IMR-90 (cell line): ENCODE measurements around the gene KAZALD1. TPM values are rescaled to one million over a fixed set of nuclear protein-coding genes. Genes with fewer than 3 reads are reported as not detected.

Source experiments
- ATAC-seq: fragments of 200-7000 bp; cut with Tn5 transposase; 2 replicates; pipeline ENCODE4 v1.9.1; 2020; ENCODE audit warnings: low read depth, mild to moderate bottlenecking, moderate library complexity
- BruUV-seq: library from RNA; stranded (reverse); fragments of 400-500 nt; replicated peaks from 2 replicates; lab custom pipeline; 2021; lab: Mats Ljungman, UMichigan
- CTCF ChIA-PET: fragments of 300-600 bp; formaldehyde crosslinking; extraction: SDS; loops from one replicate; lab custom pipeline; 2021; ENCODE audit warnings: antibody characterized with exemption; lab: Yijun Ruan, JAX
- POLR2A ChIA-PET: fragments of 300-600 bp; sonication (Branson Sonifier 250); formaldehyde crosslinking; loops from one replicate; lab custom pipeline; 2022; ENCODE audit warnings: antibody characterized with exemption; ENCODE audit not compliant: unreplicated experiment; lab: Charles Lee
- DNase-seq: peaks from one replicate; pipeline ENCODE4 v3.0.0; 2013
- H2AFZ ChIP-seq: replicated peaks from 2 replicates; pipeline ENCODE3; 2013; ENCODE audit warnings: low read length, mild to moderate bottlenecking; ENCODE audit not compliant: poor library complexity
- H2AK5ac ChIP-seq: 2 replicates; pipeline ENCODE4 v1.6.1; 2013; ENCODE audit warnings: low read depth, low read length, inconsistent platforms
- H2AK9ac ChIP-seq: replicated peaks from 2 replicates; pipeline ENCODE3; 2013; ENCODE audit warnings: mild to moderate bottlenecking, low read depth, low read length, moderate library complexity; ENCODE audit not compliant: poor library complexity
- H2BK120ac ChIP-seq: 2 replicates; pipeline ENCODE4 v1.6.1; 2013; ENCODE audit warnings: low read depth, low read length, inconsistent platforms
- H2BK15ac ChIP-seq: 3 replicates; pipeline ENCODE4 v1.6.1; 2013; ENCODE audit warnings: low read depth, low read length, inconsistent platforms
- H2BK20ac ChIP-seq: 2 replicates; pipeline ENCODE4 v1.6.1; 2013; ENCODE audit warnings: low read depth, mild to moderate bottlenecking, inconsistent platforms, low read length, moderate library complexity
- H2BK5ac ChIP-seq: 2 replicates; pipeline ENCODE4 v1.6.1; 2013; ENCODE audit warnings: mild to moderate bottlenecking, low read depth, low read length, inconsistent platforms; ENCODE audit not compliant: poor library complexity, severe bottlenecking
- H3K14ac ChIP-seq: replicated peaks from 2 replicates; pipeline ENCODE4 v1.6.1; 2013; ENCODE audit warnings: low read depth, low read length, inconsistent platforms
- H3K18ac ChIP-seq: 2 replicates; pipeline ENCODE4 v1.6.1; 2013; ENCODE audit warnings: low read depth, low read length, control low read depth
- H3K23ac ChIP-seq: 2 replicates; pipeline ENCODE4 v1.6.1; 2013; ENCODE audit warnings: low read depth, low read length, inconsistent platforms
- H3K27ac ChIP-seq: 2 replicates; pipeline ENCODE4 v1.5.1; 2013; ENCODE audit warnings: mild to moderate bottlenecking, control low read depth, low read length; ENCODE audit not compliant: insufficient read depth
- H3K27me3 ChIP-seq: 2 replicates; pipeline ENCODE4 v1.6.1; 2013; ENCODE audit warnings: low read length; ENCODE audit not compliant: control insufficient read depth, insufficient read depth
- H3K36me3 ChIP-seq: 2 replicates; pipeline ENCODE4 v1.6.1; 2013; ENCODE audit warnings: low read length, mixed read lengths; ENCODE audit not compliant: control insufficient read depth, insufficient read depth
- H3K4ac ChIP-seq: 2 replicates; pipeline ENCODE4 v1.6.1; 2013; ENCODE audit warnings: low read depth, low read length, inconsistent platforms
- H3K4me1 ChIP-seq: 2 replicates; pipeline ENCODE4 v1.6.1; 2013; ENCODE audit warnings: low read length, mixed read lengths; ENCODE audit not compliant: control insufficient read depth, insufficient read depth
- H3K4me2 ChIP-seq: 2 replicates; pipeline ENCODE4 v1.6.1; 2013; ENCODE audit warnings: low read depth, mild to moderate bottlenecking, control low read depth, low read length, moderate library complexity
- H3K4me3 ChIP-seq: 2 replicates; pipeline ENCODE4 v1.5.1; 2013; ENCODE audit warnings: low read depth, mild to moderate bottlenecking, control low read depth, low read length, moderate library complexity; ENCODE audit not compliant: insufficient read depth
- H3K56ac ChIP-seq: 2 replicates; pipeline ENCODE4 v1.6.1; 2013; ENCODE audit warnings: low read length, inconsistent platforms; ENCODE audit not compliant: insufficient read depth; ENCODE audit errors: extremely low read depth
- H3K79me1 ChIP-seq, 2 experiments: 2 replicates each; pipeline ENCODE4 v1.6.1; 2013; ENCODE audit warnings: low read length in 2 of 2, inconsistent platforms in 1 of 2, low read depth in 1 of 2
- H3K9ac ChIP-seq: 2 replicates; pipeline ENCODE4 v1.6.1; 2013; ENCODE audit warnings: low read depth, low read length, control low read depth
- H3K9me1 ChIP-seq: 2 replicates; pipeline ENCODE4 v1.6.1; 2013; ENCODE audit warnings: low read length, inconsistent platforms; ENCODE audit not compliant: insufficient read depth
- H3K9me3 ChIP-seq: 2 replicates; pipeline ENCODE4 v1.6.1; 2013; ENCODE audit warnings: low read length; ENCODE audit not compliant: control insufficient read depth, insufficient read depth
- H4K20me1 ChIP-seq: 2 replicates; pipeline ENCODE4 v1.6.1; 2013; ENCODE audit warnings: low read length, inconsistent platforms; ENCODE audit not compliant: insufficient read depth
- H4K5ac ChIP-seq: 2 replicates; pipeline ENCODE4 v1.6.1; 2013; ENCODE audit warnings: mild to moderate bottlenecking, low read depth, low read length, control low read depth
- H4K8ac ChIP-seq, 2 experiments: 2 replicates each; pipeline ENCODE4 v1.6.1; 2013; ENCODE audit warnings: low read depth in 2 of 2, low read length in 2 of 2, control low read depth in 1 of 2, inconsistent platforms in 1 of 2
- H4K91ac ChIP-seq: 2 replicates; pipeline ENCODE4 v1.6.1; 2013; ENCODE audit warnings: low read depth, low read length, inconsistent platforms; ENCODE audit not compliant: insufficient read depth
- BHLHE40 ChIP-seq: fragments of 150-350 bp; IDR thresholded peaks from 2 replicates; pipeline ENCODE4 v1.6.1; 2016; ENCODE audit warnings: mild to moderate bottlenecking, low read depth, low read length
- MXI1 ChIP-seq: IDR thresholded peaks from 2 replicates; pipeline ENCODE4 v1.6.1; 2012; ENCODE audit warnings: low read depth, mild to moderate bottlenecking, low read length, moderate library complexity, borderline replicate concordance
- RAD21 ChIP-seq: IDR thresholded peaks from 2 replicates; pipeline ENCODE4 v1.6.1; 2012; ENCODE audit warnings: low read length, improper control_type of control experiment
- WGBS, 2 experiments: methylation state at CpG; one replicate each; pipeline versions ENCODE4 v1.1.5 to v1.1.7; 2013; ENCODE audit warnings: missing lambda C conversion rate in 2 of 2; ENCODE audit not compliant: insufficient read length in 1 of 2; ENCODE audit errors: extremely low coverage in 2 of 2; 5-methylcytosine and 5-hydroxymethylcytosine counted together
- dilution Hi-C: fragments of 300-500 bp; cut with HindIII; formaldehyde crosslinking; loops from one replicate; pipeline ENCODE4 v1.14.3; 2018; ENCODE audit warnings: low sequenced_read_pairs; ENCODE audit not compliant: unreplicated experiment
- in situ Hi-C: fragments of 300-500 bp; cut with MboI; formaldehyde crosslinking; loops from 3 replicates; pipeline ENCODE4 v1.14.3; 2019; ENCODE audit warnings: low sequenced_read_pairs, inconsistent platforms, mixed read lengths
- intact Hi-C: fragments of 100-400 bp; cut with micrococcal nuclease; formaldehyde crosslinking; loops from 2 replicates; pipeline ENCODE4 v1.10.0; 2022
- polyA plus RNA-seq, 3 experiments: library from polyadenylated mRNA; depleted of rRNA; stranded (reverse); fragments of >200 nt; gene quantifications; 2 replicates each; pipeline ENCODE4 v1.2.3, GENCODE V29; 2012; ENCODE audit warnings: low replicate concordance in 1 of 3
- total RNA-seq: library from RNA; depleted of rRNA; stranded (reverse); fragments of >200 nt; gene quantifications from 2 replicates; pipeline ENCODE4 v1.2.3, GENCODE V29; 2012

The KAZALD1 gene
- total and polyA plus RNA-seq, 2 of the 4 experiments (the other 2 are of a cell fraction), result 9.1 to 18.6 TPM

DNA sequence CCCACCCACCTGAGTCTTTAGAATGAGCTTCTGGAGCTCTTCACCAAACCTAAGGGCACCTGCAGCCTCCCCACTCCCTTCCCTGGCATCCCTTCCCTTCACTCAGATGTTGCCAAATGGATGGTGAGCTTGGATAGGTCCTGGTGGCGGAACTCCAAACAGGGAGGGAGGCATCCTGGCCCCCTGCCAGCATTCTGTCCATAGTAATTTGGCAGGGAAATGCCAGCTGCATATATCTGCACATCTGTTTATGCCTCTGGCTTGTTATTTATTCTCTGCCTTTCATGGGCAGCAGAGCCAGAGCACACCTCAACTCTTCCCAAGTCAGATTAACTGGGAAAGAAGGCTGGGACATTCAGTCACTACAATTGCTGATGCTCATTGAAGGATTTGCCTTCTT, 18.1 kb downstream of the KAZALD1 start:
- in situ Hi-C loops, result no loop called here
- no TSS peak for BruUV-seq
- H3K27me3 ChIP-seq, result peaks cover 56% of the 10 kb centered on the region

More for the DNA sequence above, 18.1 kb downstream of the KAZALD1 start:
- Histone ChIP-seq H2AFZ (no peak overlapping the region), H3K14ac (no peak overlapping the region), H4K8ac (no peak overlapping the region), H3K9ac (no peak overlapping the region), H4K91ac (no peak overlapping the region), H3K9me1 (no peaks in the 10 kb centered on the region; the same call in 1 of the 2 replicates), H3K4me2 (no peak overlapping the region), H3K9me3 (no peaks in the 10 kb centered on the region), H3K79me1 (no peaks in the 10 kb centered on the region), H3K23ac (no peak overlapping the region), H4K5ac (no peak overlapping the region), H3K4me3 (no peak overlapping the region), H2BK15ac (no peak overlapping the region), H3K27ac (no peak overlapping the region), H2AK9ac (no peak overlapping the region), H4K20me1 (no peaks in the 10 kb centered on the region; the same call in 1 of the 2 replicates), H3K56ac (no peak overlapping the region), H2BK20ac (no peak overlapping the region), H2BK120ac (no peak overlapping the region), H3K4me1 (no peaks in the 10 kb centered on the region), H3K36me3 (no peaks in the 10 kb centered on the region), H2BK5ac (no peak overlapping the region), H3K4ac (no peak overlapping the region), H3K18ac (no peak overlapping the region), H2AK5ac (no peak overlapping the region)
- ChIA-PET POLR2A (no interaction called here), CTCF (interaction anchor here (1.3 kb wide), 1 partner anchor 62 kb away, joined by 3 read pairs; no protein-coding TSS in a partner anchor)
- TF ChIP-seq MXI1 (no peak), RAD21 (no peak), BHLHE40 (no peak)
- ATAC-seq (no peak), DNase-seq (no peak)
- dilution Hi-C loops, result no loop called here
- WGBS, 2 experiments, result no CpG with 5 or more reads among the region's 1 CpG
- intact Hi-C loops, result no loop called here
